WTC11 (cell line): ENCODE results near the gene CUTA. TPM values are rescaled to one million over a fixed set of nuclear protein-coding genes. Genes with fewer than 3 reads are reported as not detected.

ENCODE experiments used
- ATAC-seq: fragments of 200-7000 bp; cut with Tn5 transposase; 2 replicates; pipeline ENCODE4 v1.10.0; 2021; ENCODE audit warnings: mild to moderate bottlenecking, moderate library complexity
- CTCF ChIA-PET: fragments of 300-600 bp; sonication (Branson Sonifier 250); formaldehyde crosslinking; loops from one replicate; lab custom pipeline; 2021; ENCODE audit warnings: antibody characterized with exemption; lab: Charles Lee
- POLR2A ChIA-PET: fragments of 350-600 bp; sonication (Branson Sonifier 250); formaldehyde crosslinking; loops from one replicate; lab custom pipeline; 2021; ENCODE audit warnings: antibody characterized with exemption; lab: Charles Lee
- DNase-seq: peaks from one replicate; pipeline ENCODE4 v3.0.0; 2021; ENCODE audit warnings: low spot score
- H3K27ac Mint-ChIP-seq: 2 replicates; pipeline ENCODE4 v1.8.0; 2021; ENCODE audit warnings: mixed read lengths
- H3K27me3 Mint-ChIP-seq: 2 replicates; pipeline ENCODE4 v1.8.0; 2021; ENCODE audit warnings: low read depth, mild to moderate bottlenecking, moderate library complexity, mixed read lengths
- H3K36me3 Mint-ChIP-seq: 2 replicates; pipeline ENCODE4 v1.8.0; 2021; ENCODE audit warnings: mixed read lengths
- H3K4me1 Mint-ChIP-seq: 2 replicates; pipeline ENCODE4 v1.8.0; 2022; ENCODE audit warnings: mixed read lengths
- H3K4me3 Mint-ChIP-seq: 2 replicates; pipeline ENCODE4 v1.8.0; 2021; ENCODE audit warnings: mild to moderate bottlenecking, moderate library complexity, mixed read lengths
- H3K9me3 Mint-ChIP-seq: 2 replicates; pipeline ENCODE4 v1.8.0; 2021; ENCODE audit warnings: mixed read lengths
- ETV6 ChIP-seq: sonication (generic); formaldehyde crosslinking; IDR thresholded peaks from 2 replicates; pipeline ENCODE4 v1.8.1; 2022; ENCODE audit warnings: mild to moderate bottlenecking, missing genetic modification reagents
- GABPB1 ChIP-seq: sonication (generic); formaldehyde crosslinking; IDR thresholded peaks from 2 replicates; pipeline ENCODE4 v1.8.1; 2023; ENCODE audit warnings: mild to moderate bottlenecking, missing genetic modification reagents
- KAT7 ChIP-seq: sonication (generic); formaldehyde crosslinking; IDR thresholded peaks from 2 replicates; pipeline ENCODE4 v1.8.1; 2023; ENCODE audit warnings: missing genetic modification reagents, mild to moderate bottlenecking, borderline replicate concordance
- OVOL2 ChIP-seq: fragments of 250-450 bp; sonication (Bioruptor Pico); IDR thresholded peaks from 2 replicates; pipeline ENCODE4 v1.9.0; 2021; ENCODE audit warnings: mild to moderate bottlenecking, borderline replicate concordance
- SMAD3 ChIP-seq: sonication (generic); formaldehyde crosslinking; IDR thresholded peaks from 2 replicates; pipeline ENCODE4 v1.8.0; 2022; ENCODE audit warnings: missing genetic modification reagents, mild to moderate bottlenecking, borderline replicate concordance
- SOX15 ChIP-seq: fragments of 250-450 bp; sonication (Bioruptor Pico); IDR thresholded peaks from 2 replicates; pipeline ENCODE4 v1.9.0; 2021; ENCODE audit warnings: mild to moderate bottlenecking
- TEAD4 ChIP-seq: sonication (generic); formaldehyde crosslinking; IDR thresholded peaks from 2 replicates; pipeline ENCODE4 v1.8.0; 2022; ENCODE audit warnings: mild to moderate bottlenecking, missing genetic modification reagents
- ZBTB21 ChIP-seq: sonication (generic); formaldehyde crosslinking; IDR thresholded peaks from 2 replicates; pipeline ENCODE4 v1.8.1; 2023; ENCODE audit warnings: mild to moderate bottlenecking, missing genetic modification reagents, borderline replicate concordance
- ZNF232 ChIP-seq: sonication (generic); formaldehyde crosslinking; IDR thresholded peaks from 2 replicates; pipeline ENCODE4 v1.8.0; 2022; ENCODE audit warnings: mild to moderate bottlenecking, missing genetic modification reagents
- ZNF263 ChIP-seq: sonication (generic); formaldehyde crosslinking; IDR thresholded peaks from 2 replicates; pipeline ENCODE4 v1.8.1; 2022; ENCODE audit warnings: low read depth, mild to moderate bottlenecking, moderate library complexity, missing genetic modification reagents
- ZNF671 ChIP-seq: fragments of 250-450 bp; sonication (Bioruptor Pico); IDR thresholded peaks from 2 replicates; pipeline ENCODE4 v1.8.0; 2021; ENCODE audit warnings: mild to moderate bottlenecking
- total RNA-seq: library from RNA; stranded (reverse); gene quantifications from 3 replicates; pipeline ENCODE4 v1.2.3, GENCODE V29; 2021
- TF ChIP-seq, protein P1 (sequence below): sonication (generic); formaldehyde crosslinking; IDR thresholded peaks from 2 replicates; pipeline ENCODE4 v1.8.0; 2022; ENCODE audit warnings: mild to moderate bottlenecking, missing genetic modification reagents
- TF ChIP-seq, protein P2 (sequence below): sonication (generic); formaldehyde crosslinking; IDR thresholded peaks from 2 replicates; pipeline ENCODE4 v1.8.0; 2022; ENCODE audit warnings: mild to moderate bottlenecking, missing genetic modification reagents
- TF ChIP-seq, protein P3 (sequence below): fragments of 200-600 bp; IDR thresholded peaks from 2 replicates; pipeline ENCODE4 v1.8.0; 2022; ENCODE audit warnings: antibody characterized with exemption
- TF ChIP-seq, protein P4 (sequence below): sonication (generic); formaldehyde crosslinking; IDR thresholded peaks from 2 replicates; pipeline ENCODE4 v1.8.1; 2023; ENCODE audit warnings: mild to moderate bottlenecking, missing genetic modification reagents
- TF ChIP-seq, protein P5 (sequence below): fragments of 250-450 bp; sonication (Bioruptor Pico); IDR thresholded peaks from 2 replicates; pipeline ENCODE4 v1.9.0; 2021; ENCODE audit warnings: mild to moderate bottlenecking, borderline replicate concordance
- TF ChIP-seq, protein P6 (sequence below): sonication (generic); formaldehyde crosslinking; IDR thresholded peaks from 2 replicates; pipeline ENCODE4 v1.8.1; 2023; ENCODE audit warnings: mild to moderate bottlenecking, missing genetic modification reagents

Gene CUTA
- total RNA-seq, 1 experiment from 2014 or later = 247 TPM

DNA sequence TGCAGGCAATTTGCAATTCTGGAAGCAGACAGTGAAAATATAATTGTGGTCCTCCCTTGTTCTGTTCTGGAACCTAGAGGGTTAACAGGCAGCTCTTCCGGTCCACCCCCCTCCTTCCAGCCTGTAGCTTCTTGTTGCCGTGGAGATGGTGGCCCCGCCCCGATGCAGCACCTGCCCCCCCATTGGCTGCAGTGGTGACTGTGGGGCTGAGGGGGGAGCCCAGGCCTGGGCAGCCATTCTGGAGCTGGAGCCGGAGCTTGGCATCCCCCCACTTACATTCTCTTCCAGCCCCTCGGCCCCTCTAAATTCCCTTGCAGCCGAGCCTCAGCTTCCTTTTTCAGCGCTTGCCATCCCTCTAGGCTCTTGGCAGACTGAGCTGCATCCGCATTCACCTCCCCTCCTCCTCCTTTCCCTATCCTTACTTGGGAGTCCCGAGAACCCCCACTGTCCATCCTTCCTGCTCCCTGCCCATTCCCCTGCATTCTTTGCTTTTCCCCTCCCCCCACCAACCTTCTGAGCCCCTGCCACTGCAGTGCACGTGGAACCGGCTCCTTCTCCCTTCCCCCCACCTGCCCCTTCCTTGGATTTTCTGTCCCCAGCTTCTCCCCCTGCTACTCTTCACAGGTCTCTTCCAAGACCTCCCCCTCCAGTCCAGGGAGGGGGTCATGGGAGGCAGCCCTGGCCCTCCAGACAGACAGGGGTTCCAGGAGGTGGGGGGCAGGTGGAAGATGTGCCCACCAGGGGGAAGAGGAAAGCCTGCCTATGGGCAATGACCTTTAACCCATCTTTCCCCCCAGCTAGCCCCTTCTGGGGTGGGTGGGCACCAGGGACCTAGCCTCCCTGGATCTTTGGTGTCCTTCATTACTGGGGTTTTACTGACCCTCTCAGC, 13.3 kb upstream of the CUTA start (continued):
- TF ChIP-seq, protein P1, sequence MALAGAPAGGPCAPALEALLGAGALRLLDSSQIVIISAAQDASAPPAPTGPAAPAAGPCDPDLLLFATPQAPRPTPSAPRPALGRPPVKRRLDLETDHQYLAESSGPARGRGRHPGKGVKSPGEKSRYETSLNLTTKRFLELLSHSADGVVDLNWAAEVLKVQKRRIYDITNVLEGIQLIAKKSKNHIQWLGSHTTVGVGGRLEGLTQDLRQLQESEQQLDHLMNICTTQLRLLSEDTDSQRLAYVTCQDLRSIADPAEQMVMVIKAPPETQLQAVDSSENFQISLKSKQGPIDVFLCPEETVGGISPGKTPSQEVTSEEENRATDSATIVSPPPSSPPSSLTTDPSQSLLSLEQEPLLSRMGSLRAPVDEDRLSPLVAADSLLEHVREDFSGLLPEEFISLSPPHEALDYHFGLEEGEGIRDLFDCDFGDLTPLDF (CRISPR knock-in tag) = no peak
- TF ChIP-seq ZNF263 (CRISPR knock-in tag) (no peak), TEAD4 (CRISPR knock-in tag) (no peak), OVOL2 (CRISPR knock-in tag) (no peak), ETV6 (CRISPR knock-in tag) (peak; percentile 10; the same call in 1 of the 2 replicates), GABPB1 (CRISPR knock-in tag) (no peak), ZNF232 (0 out of 2 replicates have a peak, but pooled peaks have one; percentile 31), KAT7 (CRISPR knock-in tag) (no peak), SOX15 (CRISPR knock-in tag) (no peak), ZBTB21 (CRISPR knock-in tag) (no peak)
- TF ChIP-seq, protein P2, sequence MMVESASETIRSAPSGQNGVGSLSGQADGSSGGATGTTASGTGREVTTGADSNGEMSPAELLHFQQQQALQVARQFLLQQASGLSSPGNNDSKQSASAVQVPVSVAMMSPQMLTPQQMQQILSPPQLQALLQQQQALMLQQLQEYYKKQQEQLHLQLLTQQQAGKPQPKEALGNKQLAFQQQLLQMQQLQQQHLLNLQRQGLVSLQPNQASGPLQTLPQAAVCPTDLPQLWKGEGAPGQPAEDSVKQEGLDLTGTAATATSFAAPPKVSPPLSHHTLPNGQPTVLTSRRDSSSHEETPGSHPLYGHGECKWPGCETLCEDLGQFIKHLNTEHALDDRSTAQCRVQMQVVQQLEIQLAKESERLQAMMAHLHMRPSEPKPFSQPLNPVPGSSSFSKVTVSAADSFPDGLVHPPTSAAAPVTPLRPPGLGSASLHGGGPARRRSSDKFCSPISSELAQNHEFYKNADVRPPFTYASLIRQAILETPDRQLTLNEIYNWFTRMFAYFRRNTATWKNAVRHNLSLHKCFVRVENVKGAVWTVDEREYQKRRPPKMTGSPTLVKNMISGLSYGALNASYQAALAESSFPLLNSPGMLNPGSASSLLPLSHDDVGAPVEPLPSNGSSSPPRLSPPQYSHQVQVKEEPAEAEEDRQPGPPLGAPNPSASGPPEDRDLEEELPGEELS = no peak
- TF ChIP-seq, protein P3, sequence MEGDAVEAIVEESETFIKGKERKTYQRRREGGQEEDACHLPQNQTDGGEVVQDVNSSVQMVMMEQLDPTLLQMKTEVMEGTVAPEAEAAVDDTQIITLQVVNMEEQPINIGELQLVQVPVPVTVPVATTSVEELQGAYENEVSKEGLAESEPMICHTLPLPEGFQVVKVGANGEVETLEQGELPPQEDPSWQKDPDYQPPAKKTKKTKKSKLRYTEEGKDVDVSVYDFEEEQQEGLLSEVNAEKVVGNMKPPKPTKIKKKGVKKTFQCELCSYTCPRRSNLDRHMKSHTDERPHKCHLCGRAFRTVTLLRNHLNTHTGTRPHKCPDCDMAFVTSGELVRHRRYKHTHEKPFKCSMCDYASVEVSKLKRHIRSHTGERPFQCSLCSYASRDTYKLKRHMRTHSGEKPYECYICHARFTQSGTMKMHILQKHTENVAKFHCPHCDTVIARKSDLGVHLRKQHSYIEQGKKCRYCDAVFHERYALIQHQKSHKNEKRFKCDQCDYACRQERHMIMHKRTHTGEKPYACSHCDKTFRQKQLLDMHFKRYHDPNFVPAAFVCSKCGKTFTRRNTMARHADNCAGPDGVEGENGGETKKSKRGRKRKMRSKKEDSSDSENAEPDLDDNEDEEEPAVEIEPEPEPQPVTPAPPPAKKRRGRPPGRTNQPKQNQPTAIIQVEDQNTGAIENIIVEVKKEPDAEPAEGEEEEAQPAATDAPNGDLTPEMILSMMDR = no peak
- TF ChIP-seq, protein P4, sequence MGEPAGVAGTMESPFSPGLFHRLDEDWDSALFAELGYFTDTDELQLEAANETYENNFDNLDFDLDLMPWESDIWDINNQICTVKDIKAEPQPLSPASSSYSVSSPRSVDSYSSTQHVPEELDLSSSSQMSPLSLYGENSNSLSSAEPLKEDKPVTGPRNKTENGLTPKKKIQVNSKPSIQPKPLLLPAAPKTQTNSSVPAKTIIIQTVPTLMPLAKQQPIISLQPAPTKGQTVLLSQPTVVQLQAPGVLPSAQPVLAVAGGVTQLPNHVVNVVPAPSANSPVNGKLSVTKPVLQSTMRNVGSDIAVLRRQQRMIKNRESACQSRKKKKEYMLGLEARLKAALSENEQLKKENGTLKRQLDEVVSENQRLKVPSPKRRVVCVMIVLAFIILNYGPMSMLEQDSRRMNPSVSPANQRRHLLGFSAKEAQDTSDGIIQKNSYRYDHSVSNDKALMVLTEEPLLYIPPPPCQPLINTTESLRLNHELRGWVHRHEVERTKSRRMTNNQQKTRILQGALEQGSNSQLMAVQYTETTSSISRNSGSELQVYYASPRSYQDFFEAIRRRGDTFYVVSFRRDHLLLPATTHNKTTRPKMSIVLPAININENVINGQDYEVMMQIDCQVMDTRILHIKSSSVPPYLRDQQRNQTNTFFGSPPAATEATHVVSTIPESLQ (CRISPR knock-in tag) = no peak

DNA sequence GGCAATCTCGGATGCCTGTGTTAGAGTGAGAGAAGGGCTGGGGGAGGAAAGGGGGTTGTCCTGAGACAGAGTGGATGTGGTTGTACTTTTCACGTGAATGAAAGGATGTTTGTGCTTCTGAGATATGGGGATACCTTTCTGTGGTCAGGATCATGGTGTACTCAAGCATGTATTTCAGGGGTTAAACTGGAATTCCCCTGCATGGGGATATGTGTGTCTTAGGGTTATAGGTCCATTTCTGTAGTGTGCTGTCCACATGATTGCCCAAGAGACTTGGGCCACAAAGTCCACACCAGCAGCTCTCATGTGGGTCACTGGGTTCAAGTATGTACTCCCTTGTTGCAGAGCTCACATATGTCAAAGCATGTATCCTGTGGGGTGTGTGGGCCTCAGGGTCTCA, 12.4 kb upstream of the CUTA start:
- ATAC-seq = no peak
- Mint-ChIP-seq H3K4me1 (peaks cover 65% of the 10 kb centered on the region), H3K9me3 (no peaks in the 10 kb centered on the region), H3K27ac (peak overlapping the region; percentile 91), H3K27me3 (no peaks in the 10 kb centered on the region), H3K36me3 (peaks cover 4% of the 10 kb centered on the region; the same call in 1 of the 2 replicates), H3K4me3 (peak overlapping the region; percentile 71)
- CTCF ChIA-PET = interaction anchor here (0.6 to 2.4 kb wide), 11 partner anchors 10 to 281 kb away, joined by 3 to 30 read pairs (median 9); partner anchors contain the start of genes B3GALT4, BAK1, CUTA and UQCC2
- DNase-seq = no peak
- POLR2A ChIA-PET = interaction anchor here (1.0 to 4.1 kb wide), 8 partner anchors 11 to 459 kb away, joined by 3 to 26 read pairs (median 6); partner anchors contain the start of genes B3GALT4, CUTA, PFDN6 and PHF1
- TF ChIP-seq ZNF671 (CRISPR knock-in tag) (no peak), ZNF232 (no peak), SMAD3 (CRISPR knock-in tag) (no peak)
- TF ChIP-seq, protein P5, sequence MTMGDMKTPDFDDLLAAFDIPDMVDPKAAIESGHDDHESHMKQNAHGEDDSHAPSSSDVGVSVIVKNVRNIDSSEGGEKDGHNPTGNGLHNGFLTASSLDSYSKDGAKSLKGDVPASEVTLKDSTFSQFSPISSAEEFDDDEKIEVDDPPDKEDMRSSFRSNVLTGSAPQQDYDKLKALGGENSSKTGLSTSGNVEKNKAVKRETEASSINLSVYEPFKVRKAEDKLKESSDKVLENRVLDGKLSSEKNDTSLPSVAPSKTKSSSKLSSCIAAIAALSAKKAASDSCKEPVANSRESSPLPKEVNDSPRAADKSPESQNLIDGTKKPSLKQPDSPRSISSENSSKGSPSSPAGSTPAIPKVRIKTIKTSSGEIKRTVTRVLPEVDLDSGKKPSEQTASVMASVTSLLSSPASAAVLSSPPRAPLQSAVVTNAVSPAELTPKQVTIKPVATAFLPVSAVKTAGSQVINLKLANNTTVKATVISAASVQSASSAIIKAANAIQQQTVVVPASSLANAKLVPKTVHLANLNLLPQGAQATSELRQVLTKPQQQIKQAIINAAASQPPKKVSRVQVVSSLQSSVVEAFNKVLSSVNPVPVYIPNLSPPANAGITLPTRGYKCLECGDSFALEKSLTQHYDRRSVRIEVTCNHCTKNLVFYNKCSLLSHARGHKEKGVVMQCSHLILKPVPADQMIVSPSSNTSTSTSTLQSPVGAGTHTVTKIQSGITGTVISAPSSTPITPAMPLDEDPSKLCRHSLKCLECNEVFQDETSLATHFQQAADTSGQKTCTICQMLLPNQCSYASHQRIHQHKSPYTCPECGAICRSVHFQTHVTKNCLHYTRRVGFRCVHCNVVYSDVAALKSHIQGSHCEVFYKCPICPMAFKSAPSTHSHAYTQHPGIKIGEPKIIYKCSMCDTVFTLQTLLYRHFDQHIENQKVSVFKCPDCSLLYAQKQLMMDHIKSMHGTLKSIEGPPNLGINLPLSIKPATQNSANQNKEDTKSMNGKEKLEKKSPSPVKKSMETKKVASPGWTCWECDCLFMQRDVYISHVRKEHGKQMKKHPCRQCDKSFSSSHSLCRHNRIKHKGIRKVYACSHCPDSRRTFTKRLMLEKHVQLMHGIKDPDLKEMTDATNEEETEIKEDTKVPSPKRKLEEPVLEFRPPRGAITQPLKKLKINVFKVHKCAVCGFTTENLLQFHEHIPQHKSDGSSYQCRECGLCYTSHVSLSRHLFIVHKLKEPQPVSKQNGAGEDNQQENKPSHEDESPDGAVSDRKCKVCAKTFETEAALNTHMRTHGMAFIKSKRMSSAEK (CRISPR knock-in tag) = no peak
- TF ChIP-seq, protein P6, sequence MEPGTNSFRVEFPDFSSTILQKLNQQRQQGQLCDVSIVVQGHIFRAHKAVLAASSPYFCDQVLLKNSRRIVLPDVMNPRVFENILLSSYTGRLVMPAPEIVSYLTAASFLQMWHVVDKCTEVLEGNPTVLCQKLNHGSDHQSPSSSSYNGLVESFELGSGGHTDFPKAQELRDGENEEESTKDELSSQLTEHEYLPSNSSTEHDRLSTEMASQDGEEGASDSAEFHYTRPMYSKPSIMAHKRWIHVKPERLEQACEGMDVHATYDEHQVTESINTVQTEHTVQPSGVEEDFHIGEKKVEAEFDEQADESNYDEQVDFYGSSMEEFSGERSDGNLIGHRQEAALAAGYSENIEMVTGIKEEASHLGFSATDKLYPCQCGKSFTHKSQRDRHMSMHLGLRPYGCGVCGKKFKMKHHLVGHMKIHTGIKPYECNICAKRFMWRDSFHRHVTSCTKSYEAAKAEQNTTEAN = no peak
